Keratinocyte (primary cell): ENCODE data around the gene SVOP.

ENCODE experiments used
- CTCF ChIP-seq, 3 experiments: IDR thresholded peaks in 1 of 3; conservative IDR thresholded peaks in 1 of 3; optimal IDR thresholded peaks in 1 of 3; 2 replicates in 2 of 3; 3 replicates in 1 of 3; pipeline versions ENCODE3 to v1.5.1; 2011; ENCODE audit warnings: low read length in 3 of 3, mild to moderate bottlenecking in 3 of 3, moderate library complexity in 2 of 3, control low read depth in 1 of 3, inconsistent platforms in 1 of 3; ENCODE audit not compliant: insufficient read depth in 2 of 3; ENCODE audit errors: extremely low read depth in 1 of 3
- EZH2 ChIP-seq: IDR thresholded peaks from one replicate; pipeline ENCODE4 v1.6.1; 2012; ENCODE audit warnings: inconsistent platforms, mild to moderate bottlenecking, low read length, moderate library complexity

- TF ChIP-seq CTCF (optimal IDR thresholded peaks at IDR 0.05 in 1 of 3, IDR thresholded peaks at IDR 0.05 in 1 of 3, conservative IDR thresholded peaks at IDR 0.05 in 1 of 3; ENCODE audit: extremely low read depth in 1 of 3, insufficient read depth in 2 of 3, low read length in 3 of 3) (no peak), EZH2 (no peak)
Measured at GRCh38 chr12:108912361-108912760, 108.5 kb downstream of the SVOP start.
